GM21390 (cell line): ENCODE data around the gene CFAP221.

Experiments
- ATAC-seq: cut with Tn5 transposase; IDR thresholded peaks from one replicate; pipeline ENCODE4 v1.9.1; 2021; ENCODE audit not compliant: unreplicated experiment

Gene CFAP221

GRCh38 chr2:119696494-119697030 lies 152.3 kb downstream of the CFAP221 start:
- no peak for ATAC-seq

GRCh38 chr2:119697290-119698020 lies 153.2 kb downstream of the CFAP221 start:
- peak; percentile 89 for ATAC-seq

GRCh38 chr2:119698246-119698645 lies 154.0 kb downstream of the CFAP221 start:
- ATAC-seq: no peak

GRCh38 chr2:119699016-119699606 lies 154.9 kb downstream of the CFAP221 start:
- no peak for ATAC-seq

- ATAC-seq: no peak
These were observed 156.6 kb downstream of the CFAP221 start for GRCh38 chr2:119700866-119701265.

- no peak for ATAC-seq
These were observed 157.1 kb downstream of the CFAP221 start for GRCh38 chr2:119701352-119701751.

GRCh38 chr2:119702203-119702917 lies 158.1 kb downstream of the CFAP221 start:
- no peak for ATAC-seq

DNA sequence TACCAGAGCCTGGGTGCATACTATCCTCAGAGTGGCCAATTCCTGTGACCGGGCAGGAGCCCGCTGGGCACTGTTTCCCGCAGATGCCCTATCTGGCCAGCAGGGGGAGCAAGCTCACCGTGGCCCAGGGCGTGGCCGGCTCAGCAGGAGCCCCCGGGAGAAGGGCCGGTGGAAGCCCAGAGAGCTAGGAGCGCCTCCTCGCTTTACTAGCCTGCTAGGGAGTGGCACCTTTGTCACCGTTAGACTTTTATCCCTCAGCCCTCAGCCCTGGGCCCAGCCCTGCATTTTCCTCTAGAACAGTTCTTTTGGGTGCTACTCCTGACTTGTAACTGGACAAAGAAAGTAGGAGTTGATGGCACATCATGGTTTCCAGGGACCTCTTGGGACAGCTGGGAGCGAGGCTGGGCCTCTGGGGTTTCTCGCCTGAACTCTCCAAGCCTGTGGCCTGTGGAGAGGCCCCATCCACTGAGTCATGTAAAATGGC lies 158.7 kb downstream of the CFAP221 start:
- peak; percentile 92 for ATAC-seq

DNA sequence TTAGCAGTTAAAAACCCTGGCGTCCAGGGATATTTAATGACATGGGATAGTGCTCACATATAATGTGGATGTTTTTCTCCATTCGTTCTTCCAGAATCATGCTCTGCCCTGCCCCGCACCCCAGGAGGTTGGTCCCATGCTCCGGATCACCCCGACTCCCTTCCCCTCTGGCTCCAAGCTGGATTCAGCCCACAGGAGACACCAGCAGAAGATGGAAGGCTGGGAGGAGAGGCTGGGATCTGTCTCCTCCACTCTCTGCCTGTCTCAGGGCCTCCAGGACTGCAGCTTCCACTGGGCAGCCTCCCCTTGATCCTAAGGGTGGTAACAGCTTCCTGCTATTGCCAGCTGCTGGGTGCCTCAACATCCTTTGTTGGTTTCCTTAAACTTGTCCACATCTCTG lies 159.3 kb downstream of the CFAP221 start:
- ATAC-seq: no peak

DNA sequence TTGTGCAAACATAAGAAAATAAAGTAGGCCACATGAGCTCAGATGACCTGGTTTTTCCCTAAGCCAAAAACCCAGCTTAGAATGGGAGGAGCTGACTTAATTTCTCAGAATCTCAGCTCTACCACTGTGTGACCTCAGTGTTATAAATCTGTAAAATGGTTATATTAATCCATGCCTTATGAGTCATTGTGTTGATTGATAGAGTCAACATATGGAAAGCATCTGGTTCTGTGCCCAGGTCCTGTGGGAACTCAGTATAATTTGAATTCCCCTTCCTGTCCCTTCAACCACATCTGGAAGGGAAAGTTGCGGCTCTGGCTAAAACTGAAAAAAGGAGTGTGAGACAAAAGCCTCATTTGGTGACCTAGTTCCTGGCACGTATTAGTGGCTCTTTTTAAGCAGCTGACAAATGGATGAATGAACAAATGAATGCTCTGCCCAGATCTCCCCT lies 160.4 kb downstream of the CFAP221 start:
- ATAC-seq: peak; percentile 49

GRCh38 chr2:119706221-119706620 lies 162.0 kb downstream of the CFAP221 start:
- no peak for ATAC-seq
